ENCODE data around the gene ANKAR.
A peak's percentile ranks its signal among the peaks of the same experiment; 100 is the strongest.
"Not testable (repeated sequence)": the region's sequence is repeated elsewhere in the genome, so short reads cannot be mapped to it uniquely, and the experiment has no call there.

Gene ANKAR

DNA sequence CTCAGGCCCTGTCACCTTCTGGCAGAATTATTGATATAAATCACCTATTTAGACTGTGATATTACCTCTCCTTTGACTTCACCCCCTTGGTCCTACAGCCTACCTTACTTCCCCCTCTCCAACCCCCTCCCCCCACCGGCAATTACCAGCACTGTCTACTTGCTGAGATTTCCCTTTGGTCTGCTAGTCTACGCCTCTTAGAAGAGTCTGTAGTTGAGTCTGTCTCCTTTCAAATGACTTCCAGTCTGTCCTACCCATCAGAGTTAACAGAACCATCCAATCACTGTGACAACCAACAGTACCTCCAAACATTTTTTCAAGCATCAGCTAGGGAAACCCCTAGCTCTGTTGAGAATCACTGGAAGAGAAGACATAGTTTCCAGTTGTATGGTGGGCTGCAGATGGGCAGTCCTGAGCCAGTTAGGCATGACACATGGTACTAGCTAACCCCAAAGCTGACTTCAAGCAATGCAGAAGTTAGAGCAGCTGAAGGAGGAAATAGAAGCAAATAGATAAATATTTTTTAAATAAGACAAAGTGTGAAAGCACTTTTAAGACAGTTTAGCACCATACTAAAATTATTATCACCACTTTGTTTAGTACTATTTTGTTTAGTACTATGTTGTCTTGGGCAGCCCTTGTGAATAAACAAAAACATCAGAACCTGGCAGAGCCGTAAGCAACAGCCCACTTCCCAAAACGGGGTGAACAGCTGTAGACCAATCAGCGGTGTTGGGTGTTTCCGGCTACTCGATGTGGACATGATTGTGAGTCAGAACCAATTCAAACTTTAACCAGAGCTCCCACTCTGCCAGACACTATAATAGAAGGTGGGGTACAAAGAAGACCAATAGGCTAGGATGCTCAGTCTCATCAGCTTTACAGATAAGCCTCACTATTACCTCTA lies 15.9 kb upstream of the ANKAR start:
- DNase-seq = no peak

DNA sequence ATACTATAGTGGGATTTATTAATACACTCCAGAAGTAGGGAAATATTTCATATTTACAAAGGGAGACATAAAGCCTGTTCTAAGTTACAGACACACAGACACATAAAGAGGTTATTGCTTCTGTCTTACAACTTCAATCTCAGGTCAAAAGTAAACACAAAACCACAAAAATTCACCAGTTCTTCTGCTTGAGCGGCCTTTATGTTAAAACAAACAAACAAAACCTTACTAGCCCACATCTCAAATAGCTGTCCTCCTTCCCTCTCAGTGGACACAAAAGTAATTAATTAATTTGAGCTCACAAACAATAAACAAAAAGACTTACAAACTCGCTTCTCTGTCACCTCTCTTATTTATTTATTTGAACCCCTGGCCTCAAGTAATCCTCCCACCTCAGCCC lies 14.7 kb upstream of the ANKAR start:
- no peak for DNase-seq

DNA sequence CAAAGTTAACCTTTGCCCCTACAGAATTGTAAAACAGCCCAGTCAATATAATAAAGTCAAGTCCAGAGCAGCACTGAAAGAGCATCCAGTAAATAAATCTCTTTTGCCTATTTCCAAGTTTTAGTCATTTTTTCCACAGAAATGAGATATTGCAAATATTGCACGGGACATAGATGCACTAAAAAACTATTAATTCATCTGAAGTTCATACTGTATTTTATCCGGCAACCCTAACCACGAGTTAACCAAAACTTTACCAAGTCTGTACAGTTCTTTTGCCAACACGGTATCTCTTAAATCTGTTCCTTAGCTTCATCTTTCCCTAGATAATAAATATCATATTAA lies 13.7 kb upstream of the ANKAR start:
- DNase-seq = no peak

GRCh38 chr2:189661148-189661956 lies 13.1 kb upstream of the ANKAR start, which contains the start of gene ASNSD1:
Gene ASNSD1, plus strand, starts transcription at chr2:189661459. Its CDS starts 4,674 bp downstream, at chr2:189666133.
- DNase-seq = peak; percentile 98

DNA sequence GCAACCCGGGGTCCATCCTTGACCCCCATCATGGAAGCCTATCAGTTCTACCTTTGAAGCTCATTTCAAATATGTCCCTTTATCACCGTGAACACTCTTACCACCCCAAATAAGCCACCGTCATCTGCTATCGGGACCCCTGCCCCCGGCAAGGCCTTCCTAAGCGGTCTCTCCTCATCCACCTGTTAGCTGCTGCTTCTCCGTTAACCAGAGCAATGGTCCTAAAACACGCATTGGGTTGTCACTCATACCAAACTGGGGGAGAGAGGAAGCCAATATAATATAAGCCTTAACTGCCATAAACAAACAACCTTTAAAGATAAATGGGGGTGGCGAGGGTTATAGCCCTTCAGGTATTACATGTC lies 12.5 kb upstream of the ANKAR start:
- DNase-seq = no peak

- no peak for DNase-seq
Measured at GRCh38 chr2:189662669-189663226, 11.7 kb upstream of the ANKAR start.

- DNase-seq = not testable (repeated sequence)
Measured at GRCh38 chr2:189663319-189663718, 11.2 kb upstream of the ANKAR start.

DNA sequence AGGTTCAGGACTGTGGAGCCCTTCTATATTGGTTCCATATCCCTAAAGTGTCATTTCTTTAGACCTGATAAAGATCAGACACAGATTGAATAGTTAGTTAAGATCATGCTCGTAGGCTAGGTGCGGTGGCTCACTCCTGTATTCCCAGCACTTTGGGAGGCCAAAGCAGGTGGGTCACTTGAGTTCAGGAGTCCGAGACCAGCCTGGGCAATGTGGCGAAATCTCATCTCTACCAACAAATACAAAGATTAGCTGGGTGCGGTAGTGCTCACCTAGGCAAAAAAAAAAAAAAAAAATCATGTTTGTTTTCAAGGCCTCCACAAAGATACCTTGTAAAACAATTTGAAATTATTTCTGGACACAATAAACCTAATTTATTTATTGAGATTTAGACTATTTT lies 4.6 kb upstream of the ANKAR start:
- DNase-seq = no peak

DNA sequence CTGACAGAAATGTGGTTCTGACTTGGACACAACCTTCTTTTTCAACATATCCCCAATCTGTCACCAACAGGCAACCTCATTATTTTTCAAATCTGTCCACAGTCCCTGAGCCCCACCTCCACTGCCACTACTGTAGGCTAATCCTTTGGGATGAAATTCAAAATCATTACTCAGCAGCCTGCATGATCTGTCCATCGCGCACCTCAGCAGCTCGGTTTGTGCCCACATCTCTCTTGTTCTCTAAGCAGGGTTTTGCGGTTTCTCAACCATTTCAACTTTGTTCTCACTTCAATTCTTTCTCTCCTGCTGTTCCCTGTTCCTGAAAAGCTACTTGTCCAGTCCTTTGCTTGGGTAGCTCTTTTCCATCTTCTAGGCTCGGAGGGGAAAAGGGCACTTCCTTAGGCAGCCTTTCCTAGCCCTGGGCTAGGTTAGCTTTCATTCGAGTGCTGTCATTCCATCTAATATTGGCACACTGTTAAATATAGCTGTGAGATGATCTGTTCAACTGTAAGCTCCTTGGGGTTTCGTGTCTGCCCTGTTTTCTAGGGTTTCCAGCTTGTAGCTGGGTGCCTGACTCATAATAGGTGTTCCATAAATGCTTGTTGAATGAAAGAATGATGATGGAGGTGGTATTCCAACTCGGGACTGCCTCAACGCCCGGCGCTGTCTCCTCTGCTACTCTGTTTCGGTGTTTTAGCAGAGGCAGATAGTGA lies 653 bp upstream of the ANKAR start:
- no peak for DNase-seq

GRCh38 chr2:189676471-189676870 lies 2.0 kb downstream of the ANKAR start:
- DNase-seq = no peak

- no peak for DNase-seq
Measured at GRCh38 chr2:189679226-189679625, 4.8 kb downstream of the ANKAR start.

DNA sequence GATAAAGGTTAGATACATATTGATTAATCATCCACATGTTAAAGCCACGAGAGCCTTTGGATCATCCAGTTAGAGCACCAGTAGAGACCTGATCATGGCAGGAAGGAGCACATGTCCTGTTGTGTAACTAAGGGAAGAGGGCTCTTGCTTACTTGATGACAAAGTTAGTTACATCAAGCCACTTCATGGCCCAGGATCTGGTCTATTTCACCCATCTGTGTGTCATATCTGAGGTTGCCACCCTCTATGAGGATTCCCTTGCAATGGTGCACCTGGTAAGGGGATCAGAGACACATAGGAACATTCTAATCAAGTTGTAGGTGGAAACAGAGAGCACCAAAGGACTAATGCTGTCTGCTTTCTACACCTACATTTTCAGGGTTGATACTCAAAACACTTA lies 6.7 kb downstream of the ANKAR start:
- DNase-seq = no peak

GRCh38 chr2:189681903-189682302 lies 7.4 kb downstream of the ANKAR start:
- no peak for DNase-seq

DNA sequence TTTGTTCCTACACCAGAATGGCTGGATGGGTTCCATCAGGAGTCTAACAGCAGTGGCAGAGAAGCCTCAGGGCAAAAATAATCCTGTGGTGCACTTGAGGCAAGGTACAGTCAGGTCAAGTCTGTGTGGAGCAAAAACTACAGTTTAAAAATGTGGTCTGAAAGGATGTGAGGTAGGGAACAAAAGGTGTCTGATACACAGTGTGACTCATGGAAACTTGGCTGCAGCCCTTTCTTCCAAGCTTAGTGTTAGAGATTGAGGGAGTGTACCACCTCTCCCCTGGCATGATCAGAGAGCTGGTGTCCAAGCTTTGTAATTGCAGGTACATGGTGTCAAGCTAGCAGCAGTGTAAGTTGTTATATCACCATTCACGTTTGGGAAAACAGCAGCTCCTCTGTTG lies 8.9 kb downstream of the ANKAR start:
- no peak for DNase-seq

DNA sequence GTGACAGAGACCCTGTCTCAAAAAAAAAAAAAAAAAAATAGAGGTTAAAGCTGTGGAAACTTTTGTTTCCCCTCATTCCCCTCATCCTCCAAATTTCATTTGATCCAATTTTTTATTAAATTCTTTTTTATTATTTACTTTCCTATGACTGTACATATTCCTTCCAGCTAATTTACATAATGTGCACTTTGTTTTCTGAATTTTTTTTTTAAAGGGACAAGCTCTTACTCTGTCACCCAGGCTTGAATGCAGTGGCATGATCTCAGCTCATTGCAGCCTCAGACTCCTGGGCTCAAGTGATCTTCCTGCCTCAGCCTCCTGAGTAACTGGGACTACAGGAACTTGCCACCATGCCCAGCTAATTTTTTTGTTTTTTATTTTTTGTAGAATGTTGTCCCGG lies 10.3 kb downstream of the ANKAR start:
- DNase-seq = no peak

GRCh38 chr2:189685540-189686229 lies 11.2 kb downstream of the ANKAR start:
- DNase-seq = no peak

- not testable (repeated sequence) for DNase-seq
Measured at GRCh38 chr2:189687796-189688195, 13.3 kb downstream of the ANKAR start.

DNA sequence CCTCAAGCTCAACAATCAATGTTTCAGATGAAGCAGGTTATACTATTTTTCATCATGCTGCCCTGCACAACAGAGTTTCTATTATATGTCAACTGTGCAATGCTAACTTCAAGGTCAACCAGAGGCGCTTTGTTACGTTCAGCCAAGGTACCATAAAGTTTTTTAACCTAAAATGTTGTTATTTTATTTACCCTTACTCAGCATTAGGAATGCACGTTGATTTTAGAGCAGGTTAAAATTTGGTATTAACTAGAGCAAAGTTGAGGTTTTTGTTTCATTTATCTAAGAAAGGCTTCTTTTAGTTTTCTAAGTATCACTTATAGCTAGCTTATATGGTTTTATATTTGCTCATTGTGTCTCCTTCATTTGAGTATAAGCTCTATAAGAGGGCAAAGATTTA lies 21.8 kb downstream of the ANKAR start:
- no peak for DNase-seq

- DNase-seq = peak; percentile 22
Measured at GRCh38 chr2:189698020-189698887, 23.8 kb downstream of the ANKAR start.

DNA sequence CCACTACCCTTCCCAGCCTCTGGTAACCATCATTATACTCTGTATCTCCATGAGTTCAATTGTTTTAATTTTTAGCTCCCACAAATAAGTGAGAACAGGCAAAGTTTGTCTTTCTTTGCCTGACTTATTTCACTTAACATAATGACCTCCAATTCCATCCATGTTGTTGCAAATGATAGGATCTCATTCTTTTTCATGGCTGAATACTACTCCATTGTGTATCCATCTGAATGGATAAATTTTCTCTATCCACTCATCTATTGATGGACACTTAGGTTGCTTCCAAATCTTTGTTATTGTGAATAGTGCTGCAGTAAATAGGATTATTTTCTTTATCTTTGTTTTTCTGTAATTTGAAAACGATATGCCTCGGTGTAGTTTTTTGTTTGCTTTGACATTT lies 26.2 kb downstream of the ANKAR start:
- no peak for DNase-seq

- no peak for DNase-seq
Measured at GRCh38 chr2:189702071-189702470, 27.6 kb downstream of the ANKAR start.
